ENCODE measurements around the gene GAPDH. TPM values are rescaled to one million over a fixed set of nuclear protein-coding genes. Genes with fewer than 3 reads are reported as not detected.
"Not testable (repeated sequence)": the region's sequence is repeated elsewhere in the genome, so short reads cannot be mapped to it uniquely, and the experiment has no call there.

GAPDH gene
- total RNA-seq, 4 donors from 2014 or later = 1,190 to 2,139 (median 1,514) TPM

DNA sequence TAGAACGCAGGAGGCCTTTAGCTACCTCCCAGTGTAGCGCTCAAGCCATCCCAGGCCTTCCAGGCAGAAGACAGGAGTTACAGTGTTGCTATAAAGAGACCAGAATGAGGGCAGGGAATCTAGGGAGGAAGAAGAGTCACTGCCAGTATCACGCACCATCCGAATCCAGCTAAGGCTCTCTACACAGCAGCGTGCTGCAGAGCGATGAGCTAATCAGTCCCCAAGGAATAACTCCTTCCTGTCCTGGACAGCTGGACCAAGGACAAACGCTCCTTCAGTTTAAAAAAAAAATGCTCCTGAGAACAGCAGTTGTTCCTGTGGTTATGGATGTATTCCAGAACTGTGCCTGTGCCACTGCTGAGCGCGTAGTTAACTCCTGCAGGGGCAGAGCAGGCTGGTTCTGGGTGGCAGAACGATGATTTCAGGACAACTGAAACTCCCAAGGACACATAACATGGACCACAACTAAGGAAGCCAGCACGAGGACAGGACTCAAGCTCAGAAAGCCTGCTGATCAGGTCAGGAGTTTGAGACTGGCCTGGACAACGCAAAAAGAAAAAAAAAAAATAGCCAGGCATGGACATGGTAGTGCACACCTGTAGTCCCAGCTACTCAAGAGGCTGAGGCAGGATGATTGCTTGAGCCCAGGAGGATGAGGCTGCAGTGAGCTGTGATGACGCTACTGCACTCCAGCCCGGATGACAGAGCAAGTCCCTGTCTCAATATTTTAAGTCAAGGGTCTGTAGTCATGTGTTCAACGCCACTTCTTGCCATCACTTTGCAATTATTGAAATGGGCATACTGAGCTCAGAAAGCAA is 18.9 kb downstream of the GAPDH start:
- intact Hi-C loops (cut with DNase I; ENCODE audit: low total_unique reads) = no loop called here
- no peak overlapping the region for H3K4me3 ChIP-seq (ENCODE audit: low read depth, poor library complexity, severe bottlenecking)
- 19 to 43% methylated on average over 15 of the region's 15 CpGs for WGBS, 2 donors
- DNase-seq (ENCODE audit: low spot score in 2 of 2) = no peak
- TF ChIP-seq CTCF (IDR thresholded peaks at IDR 0.05) = no peak
- no peak for TF ChIP-seq POLR2A (IDR thresholded peaks at IDR 0.05)

DNA sequence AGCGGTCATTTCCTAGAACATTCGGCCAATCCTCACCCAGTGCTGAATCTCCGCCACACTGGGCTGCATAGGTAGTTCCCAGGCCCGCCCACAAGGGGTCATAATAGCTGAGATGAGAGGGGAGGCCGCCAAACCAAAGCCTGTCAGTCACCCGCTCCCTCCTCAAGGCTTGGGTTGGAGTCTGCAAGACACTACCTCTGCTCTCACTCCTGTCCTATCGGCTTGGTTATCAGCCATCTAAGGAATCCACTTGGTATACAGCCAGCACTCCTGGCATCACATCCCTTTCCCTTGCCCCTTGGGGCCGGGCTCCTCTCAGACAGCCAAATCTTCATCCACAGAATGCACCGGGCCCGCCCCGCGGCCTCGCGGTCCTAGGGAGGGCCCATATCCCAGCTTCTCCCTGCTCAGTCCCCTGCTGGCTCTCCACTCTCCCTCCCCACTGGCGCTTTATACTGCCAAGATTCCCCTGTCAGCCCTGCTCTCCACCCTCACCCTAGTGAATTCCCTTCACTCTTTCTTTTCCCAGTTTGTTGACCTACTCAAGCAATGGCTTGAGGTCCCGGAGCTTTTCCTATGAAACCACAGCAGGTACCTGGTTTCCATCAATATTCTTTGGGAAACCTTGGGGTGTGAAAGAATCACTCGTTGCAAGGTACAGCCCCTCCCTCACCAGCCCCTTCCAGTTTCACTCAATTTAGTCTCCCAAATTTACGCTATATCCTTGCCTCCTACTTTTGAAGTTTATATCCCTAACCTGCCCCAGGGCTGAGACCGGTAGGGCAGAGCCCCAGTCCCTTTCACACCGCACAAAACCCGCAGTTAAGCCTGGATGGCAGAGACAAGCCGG is 20.1 kb downstream of the GAPDH start:
- intact Hi-C loops (cut with DNase I; ENCODE audit: low total_unique reads) = no loop called here
- TF ChIP-seq CTCF (IDR thresholded peaks at IDR 0.05) (no peak), POLR2A (IDR thresholded peaks at IDR 0.05) (no peak)
- no peak overlapping the region for H3K4me3 ChIP-seq (ENCODE audit: low read depth, poor library complexity, severe bottlenecking)
- 17 to 20% methylated on average over 22 of the region's 22 CpGs for WGBS, 2 donors
- DNase-seq (ENCODE audit: low spot score in 2 of 2) = no peak

DNA sequence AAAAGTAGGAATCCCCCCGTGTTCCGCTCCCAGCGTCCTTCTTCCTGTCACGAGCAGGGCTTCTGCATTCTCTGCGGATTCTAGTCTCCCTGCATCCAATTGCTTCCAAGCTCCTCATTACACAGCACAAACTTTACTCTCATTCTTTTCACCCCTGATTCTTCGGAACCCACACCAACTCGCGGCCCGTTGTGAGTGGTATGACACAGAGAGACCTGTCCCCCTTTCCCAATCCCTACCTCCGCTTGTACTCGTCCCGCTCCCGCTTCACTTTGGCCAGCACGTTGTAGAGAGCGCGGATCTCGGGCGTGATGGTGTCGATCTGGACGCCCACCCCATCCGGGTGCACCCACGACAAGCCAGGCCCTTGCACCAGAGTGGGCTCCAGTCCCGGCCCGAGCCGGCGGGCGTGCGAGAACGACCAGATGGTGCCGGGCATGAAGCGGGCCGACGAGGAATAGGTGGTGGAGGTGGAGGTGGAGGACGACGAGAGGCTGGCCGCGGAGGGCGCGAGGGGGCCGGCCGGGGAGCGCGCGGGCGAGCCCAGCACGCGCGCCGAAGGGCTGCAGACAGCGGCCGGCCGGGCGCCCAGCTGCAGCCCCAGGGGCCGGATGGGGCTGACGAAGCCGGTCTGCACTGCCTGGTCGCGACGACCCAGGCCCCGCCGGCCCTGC is 20.8 kb downstream of the GAPDH start:
- peak overlapping the region; percentile 56 for H3K4me3 ChIP-seq (ENCODE audit: low read depth, poor library complexity, severe bottlenecking)
- TF ChIP-seq POLR2A (IDR thresholded peaks at IDR 0.05) (no peak), CTCF (IDR thresholded peaks at IDR 0.05) (no peak)
- 52 to 62% methylated on average over 57 to 61 of the region's 61 CpGs for WGBS, 2 donors
- intact Hi-C loops (cut with DNase I; ENCODE audit: low total_unique reads) = no loop called here
- no peak for DNase-seq (ENCODE audit: low spot score in 2 of 2)

- intact Hi-C loops (cut with DNase I; ENCODE audit: low total_unique reads); DNase-seq (ENCODE audit: low spot score in 2 of 2); H3K4me3 ChIP-seq (ENCODE audit: low read depth, poor library complexity, severe bottlenecking): not testable (repeated sequence)
- WGBS, 2 donors = 85 to 90% methylated on average over 7 of the region's 7 CpGs
These were observed 22.1 kb downstream of the GAPDH start for GRCh38 chr12:6556496-6556817.

DNA sequence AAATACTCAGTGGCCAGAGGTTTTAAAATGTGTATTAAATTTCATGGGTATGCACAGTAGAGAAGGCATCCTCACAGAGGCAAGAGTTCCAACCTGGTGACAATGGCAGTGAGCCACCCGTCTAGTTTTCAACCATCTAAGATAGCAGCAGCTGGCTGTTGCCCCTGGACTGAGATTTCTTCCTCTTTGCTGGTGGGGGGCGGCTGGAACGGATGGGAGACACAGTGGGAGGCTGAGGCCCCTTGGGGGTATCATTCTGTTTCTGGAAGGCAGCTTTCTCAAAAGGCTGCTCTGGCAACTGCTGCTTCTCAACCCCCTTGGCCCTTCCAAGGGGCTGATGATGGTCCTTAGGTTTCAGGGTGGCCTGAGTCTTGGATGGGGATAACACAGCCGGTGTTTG is 22.5 kb downstream of the GAPDH start:
- no peak for DNase-seq (ENCODE audit: low spot score in 2 of 2)
- intact Hi-C loops (cut with DNase I; ENCODE audit: low total_unique reads) = no loop called here
- H3K4me3 ChIP-seq (ENCODE audit: low read depth, poor library complexity, severe bottlenecking) = no peak overlapping the region
- TF ChIP-seq POLR2A (IDR thresholded peaks at IDR 0.05) = no peak
- no peak for TF ChIP-seq CTCF (IDR thresholded peaks at IDR 0.05)
- 85 to 87% methylated on average over 4 of the region's 4 CpGs for WGBS, 2 donors

GRCh38 chr12:6558014-6558760 is 23.9 kb downstream of the GAPDH start:
- intact Hi-C loops (cut with DNase I; ENCODE audit: low total_unique reads); H3K4me3 ChIP-seq (ENCODE audit: low read depth, poor library complexity, severe bottlenecking); DNase-seq (ENCODE audit: low spot score in 2 of 2): not testable (repeated sequence)
- WGBS, 2 donors = 66 to 74% methylated on average over 14 of the region's 14 CpGs

Data from lower leg skin (tissue), 4 donors.